K562 treated with DMSO at 1 percent for 24 hours (cell line): ENCODE data around the gene PRKCB. TPM values are rescaled to one million over a fixed set of nuclear protein-coding genes. Genes with fewer than 3 reads are reported as not detected.

ENCODE experiments used
- total RNA-seq: library from RNA; unstranded; fragments of 300-600 nt; gene quantifications from 2 replicates; pipeline ENCODE4 v1.2.3, GENCODE V29; 2022; ENCODE audit warnings: low read depth; ENCODE audit not compliant: insufficient read depth

PRKCB gene
- total RNA-seq = 110 and 114 TPM in 2 replicates

GRCh38 chr16:23835390-23836077 lies at the start of gene PRKCB:
TSS of gene PRKCB (plus strand) at chr16:23835983.

DNA sequence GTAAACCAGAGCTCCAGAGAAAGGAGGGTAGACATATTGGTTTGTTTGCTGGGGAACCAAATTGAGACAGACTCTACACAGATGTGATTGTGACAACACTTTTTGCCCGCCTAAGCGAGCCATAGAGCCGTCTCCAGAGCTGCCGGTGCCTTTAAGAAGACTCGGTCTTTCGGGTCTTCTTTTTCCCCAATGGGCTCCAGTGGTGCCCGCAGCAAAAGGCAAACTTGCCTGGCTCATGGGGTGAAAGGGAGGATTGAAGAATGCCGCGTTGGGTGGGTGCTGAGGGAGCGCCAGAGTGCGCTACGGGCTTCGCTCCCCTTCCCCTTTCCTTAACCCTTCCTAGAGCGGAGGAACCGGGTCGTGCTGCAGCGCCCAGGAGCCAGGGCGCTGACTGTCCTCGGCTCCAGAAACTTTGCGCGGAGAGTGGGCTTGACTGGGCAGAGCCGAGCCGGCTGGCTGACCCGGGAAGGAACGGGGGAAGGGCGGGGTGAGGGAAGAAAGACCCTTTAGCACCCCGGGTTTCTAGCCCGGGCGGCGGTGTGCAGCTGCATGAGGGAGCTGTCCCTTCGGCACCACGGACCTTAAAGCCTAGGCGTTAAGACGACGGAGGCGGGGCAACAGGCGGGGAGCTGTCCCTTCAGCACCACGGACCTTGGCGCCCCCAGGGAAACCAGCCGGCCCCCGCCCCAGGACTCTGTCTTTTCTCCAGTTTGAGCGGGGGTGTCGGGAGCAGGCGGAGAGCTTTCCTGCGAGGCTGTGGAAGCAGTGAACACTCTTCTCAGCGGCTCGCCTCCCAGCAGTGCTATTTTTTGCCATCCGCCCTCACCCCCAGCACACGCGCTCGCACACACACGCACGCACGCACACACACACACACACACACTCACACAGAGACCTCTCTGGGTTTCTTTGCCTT lies 419.9 kb downstream of the PRKCB start, which contains the start of gene CACNG3:
CACNG3 (plus strand) TSS at position 880 of the 916 bp plus-strand sequence. CDS start 420 bp downstream, outside the sequence.

Other genes with a start within 250 kb of the PRKCB start
- 156 and 157 TPM in 2 replicates for gene NDUFAB1, start 239.7 kb upstream of the PRKCB start, total RNA-seq
- 8.4 and 9.2 TPM in 2 replicates for gene PALB2, start 194.7 kb upstream of the PRKCB start, total RNA-seq
- gene DCTN5, start 194.5 kb upstream of the PRKCB start, total RNA-seq = 50.9 and 59.0 TPM in 2 replicates
- 152 and 156 TPM in 2 replicates for gene PLK1, start 157.1 kb upstream of the PRKCB start, total RNA-seq
- gene ERN2, start 122.8 kb upstream of the PRKCB start, total RNA-seq = 0.31 TPM in 1 of 2 replicates, not detected in the other
- 2.1 and 2.5 TPM in 2 replicates for gene CHP2, start 81.0 kb upstream of the PRKCB start, total RNA-seq